Measurements from ENCODE around the gene CCR5AS.

DNA sequence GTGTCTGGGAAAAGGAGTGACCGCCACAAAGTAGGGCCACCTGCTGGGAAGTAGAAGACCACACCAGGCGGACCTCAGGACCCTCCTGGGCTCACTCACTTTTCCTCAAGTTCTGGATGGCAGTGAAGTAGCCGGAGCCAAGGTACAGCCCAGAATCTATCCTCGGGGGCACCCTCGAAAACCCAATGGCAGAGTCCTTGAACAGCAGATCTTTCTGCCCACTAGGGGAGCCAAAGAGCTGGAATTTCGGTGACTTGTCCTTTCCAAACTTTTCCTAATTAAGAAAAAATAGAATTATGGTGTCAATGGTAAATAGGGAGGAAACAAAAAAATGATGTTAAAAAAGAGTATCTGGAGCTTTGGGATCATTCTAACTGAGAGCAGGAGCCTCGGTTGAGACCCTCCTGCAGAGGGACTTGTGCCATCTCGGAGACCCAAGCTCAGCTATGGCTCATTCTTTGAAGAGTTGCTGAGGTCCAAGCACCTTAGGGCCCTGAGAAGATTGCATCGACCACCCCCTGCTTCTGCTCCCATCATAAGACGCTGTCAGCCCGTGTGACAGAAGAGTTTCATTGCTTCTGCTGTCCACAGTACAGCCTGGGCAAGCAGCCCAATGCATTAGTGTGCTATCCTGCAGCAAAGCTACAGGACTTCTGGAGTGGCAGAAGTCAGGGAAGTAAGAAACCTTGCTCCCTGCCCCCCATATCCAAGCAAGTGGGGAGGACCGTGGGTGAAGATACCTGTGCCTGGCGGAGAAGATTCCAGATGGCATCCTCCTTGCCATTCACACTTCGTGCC, 43.1 kb upstream of the CCR5AS start:
- peak; percentile 50 to 73 for TF ChIP-seq CTCF (conservative IDR thresholded peaks at IDR 0.05 in 1 of 2, IDR thresholded peaks at IDR 0.05 in 1 of 2; ENCODE audit: low read depth in 1 of 2, low read length in 2 of 2)
- TF ChIP-seq EZH2 (IDR thresholded peaks at IDR 0.05; ENCODE audit: low read length, missing control alignments): no peak
